Spleen (tissue), 7 donors: ENCODE measurements around the gene BCL2.

ENCODE experiments used
- CTCF ChIP-seq, 11 experiments: fragments of 200-600 bp in 7 of 11; fragments of 450-650 bp in 4 of 11; sonication (generic) in 4 of 11; IDR thresholded peaks in 8 of 11; conservative IDR thresholded peaks in 3 of 11; 1 replicate in 7 of 11; 2 replicates in 4 of 11; pipeline versions ENCODE4 v1.4.0 to v1.8.0; 2016 to 2021; ENCODE audit warnings: antibody characterized with exemption in 11 of 11, inconsistent platforms in 4 of 11, mild to moderate bottlenecking in 1 of 11
- POLR2A ChIP-seq, 3 donors: fragments of 450-650 bp; IDR thresholded peaks; one replicate each; pipeline ENCODE4 v1.5.1; 2017; ENCODE audit warnings: antibody characterized with exemption in 3 of 3, mild to moderate bottlenecking in 1 of 3
- POLR2AphosphoS5 ChIP-seq, 3 donors: sonication (generic); formaldehyde crosslinking; IDR thresholded peaks; one replicate each; pipeline ENCODE4 v1.5.1; 2017; ENCODE audit warnings: antibody characterized with exemption in 3 of 3
- donor health status: DM: no; HTN: no; CAD: no; lungs with moderate emphysema.
- donor health status: DM: no; HTN: no; CAD: no.
- donor health status: DM: no; HTN: no; CAD: no.

DNA sequence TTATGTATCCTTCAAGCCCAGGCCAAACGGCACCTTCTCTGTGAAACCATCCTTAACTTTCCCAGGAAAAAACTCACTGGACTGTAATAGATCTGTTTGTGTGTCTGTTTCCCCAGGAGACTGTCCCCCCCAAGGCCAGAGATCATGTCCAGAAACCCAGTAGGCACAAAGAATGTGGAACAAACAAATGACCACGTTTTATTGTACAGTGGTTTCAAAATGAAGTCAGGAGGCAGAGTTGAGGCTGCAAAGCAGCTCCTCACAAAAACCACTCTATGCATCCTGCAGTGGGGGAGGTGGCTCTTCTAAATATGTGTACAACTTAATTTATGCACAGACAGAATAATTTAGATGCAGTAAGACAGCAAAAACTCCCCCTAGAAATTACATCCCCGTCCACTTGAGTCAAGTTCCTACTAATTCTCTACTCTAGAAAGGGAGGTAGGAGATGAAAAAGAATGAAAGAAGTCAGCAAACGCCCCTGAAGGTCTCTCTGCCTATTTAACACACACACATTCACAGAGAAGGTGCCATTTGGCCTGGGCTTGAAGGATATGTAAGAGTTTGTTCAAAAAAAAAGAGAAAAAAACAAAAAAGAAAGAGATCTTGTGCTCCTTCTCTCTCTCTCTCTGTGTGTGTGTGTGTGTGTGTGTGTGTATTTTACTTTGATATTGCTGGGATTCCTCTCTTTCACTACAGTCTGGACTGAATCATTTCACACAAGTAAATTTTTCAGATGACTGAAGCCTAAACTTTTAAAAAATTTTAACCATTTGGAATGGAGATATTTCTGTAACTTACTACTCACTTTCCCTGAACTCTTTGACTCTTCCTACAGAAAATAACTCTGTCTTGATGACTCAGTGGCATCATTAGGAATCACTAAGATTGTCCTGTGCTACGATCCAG, 19.5 kb downstream of the BCL2 start:
- TF ChIP-seq CTCF (IDR thresholded peaks at IDR 0.05 in 8 of 11, conservative IDR thresholded peaks at IDR 0.05 in 3 of 11) (no peak), POLR2A (IDR thresholded peaks at IDR 0.05) (no peak), POLR2AphosphoS5 (IDR thresholded peaks at IDR 0.05) (no peak)
